ENCODE data around the gene BNIP5. TPM values are rescaled to one million over a fixed set of nuclear protein-coding genes. Genes with fewer than 3 reads are reported as not detected.

BNIP5 gene
- polyA plus RNA-seq (ENCODE audit: insufficient read depth in 1 of 5, insufficient read length in 5 of 5, low replicate concordance in 1 of 5): not detected
- long read RNA-seq, donor 1: 0 reads
- long read RNA-seq, donor 2: 0 reads
- long read RNA-seq, donor 3: 0 reads
- long read RNA-seq, donor 4: 0 reads
- long read RNA-seq, donor 5: 0 reads
- long read RNA-seq, donor 6: 0 reads
- long read RNA-seq, donor 7: 0 reads
- long read RNA-seq, donor 8: 0 reads

GRCh38 chr6:36336779-36337241 lies at the start of gene BNIP5:
Gene BNIP5 (minus strand): TSS chr6:36336888. CDS start chr6:36330690, 6,198 bp downstream.
- DNase-seq: no peak

GRCh38 chr6:36384095-36384494 lies 47.4 kb upstream of the BNIP5 start:
- DNase-seq: no peak

- no peak for DNase-seq
Measured at GRCh38 chr6:36383606-36384005, 46.9 kb upstream of the BNIP5 start.

GRCh38 chr6:36382976-36383375 lies 46.3 kb upstream of the BNIP5 start:
- DNase-seq: no peak

- no peak for DNase-seq
Measured at GRCh38 chr6:36381502-36382389, 45.1 kb upstream of the BNIP5 start.

GRCh38 chr6:36380166-36380565 lies 43.5 kb upstream of the BNIP5 start:
- DNase-seq: no peak

- no peak for DNase-seq
Measured at GRCh38 chr6:36378936-36379335, 42.2 kb upstream of the BNIP5 start.

GRCh38 chr6:36378243-36378920 lies 41.7 kb upstream of the BNIP5 start:
- DNase-seq: no peak

GRCh38 chr6:36377594-36377993 lies 40.9 kb upstream of the BNIP5 start:
- no peak for DNase-seq

GRCh38 chr6:36376742-36377141 lies 40.1 kb upstream of the BNIP5 start:
- DNase-seq: no peak

GRCh38 chr6:36376183-36376582 lies 39.5 kb upstream of the BNIP5 start:
- DNase-seq: no peak

GRCh38 chr6:36375644-36376155 lies 39.0 kb upstream of the BNIP5 start:
- no peak for DNase-seq

- DNase-seq: no peak
Measured at GRCh38 chr6:36374972-36375371, 38.3 kb upstream of the BNIP5 start.

- no peak for DNase-seq
Measured at GRCh38 chr6:36374194-36374593, 37.5 kb upstream of the BNIP5 start.

- DNase-seq: no peak
Measured at GRCh38 chr6:36373368-36374019, 36.8 kb upstream of the BNIP5 start.

- no peak for DNase-seq
Measured at GRCh38 chr6:36372088-36372487, 35.4 kb upstream of the BNIP5 start.

GRCh38 chr6:36371211-36371610 lies 34.5 kb upstream of the BNIP5 start:
- DNase-seq: no peak

- DNase-seq: no peak
Measured at GRCh38 chr6:36370638-36371037, 34.0 kb upstream of the BNIP5 start.

- DNase-seq: no peak
Measured at GRCh38 chr6:36368921-36369865, 32.5 kb upstream of the BNIP5 start.

- no peak for DNase-seq
Measured at GRCh38 chr6:36368421-36368820, 31.7 kb upstream of the BNIP5 start.

- DNase-seq: no peak
Measured at GRCh38 chr6:36367743-36368142, 31.1 kb upstream of the BNIP5 start.

Data from right lung (tissue), 10 donors.